Chondrocyte (in vitro differentiated cells): ENCODE data around the gene ZNF608. TPM values are rescaled to one million over a fixed set of nuclear protein-coding genes. Genes with fewer than 3 reads are reported as not detected.

Source experiments
- DNase-seq: peaks from one replicate; pipeline ENCODE4 v3.0.0; 2021; ENCODE audit warnings: mixed read lengths, low spot score
- H3K27ac Mint-ChIP-seq: one replicate; pipeline ENCODE4 v1.8.0; 2021; ENCODE audit warnings: mild to moderate bottlenecking, moderate library complexity, mixed read lengths; ENCODE audit not compliant: unreplicated experiment
- H3K27me3 Mint-ChIP-seq: 2 replicates; pipeline ENCODE4 v1.8.0; 2021; ENCODE audit warnings: low read depth, mixed read lengths
- H3K36me3 Mint-ChIP-seq: 2 replicates; pipeline ENCODE4 v1.8.0; 2021; ENCODE audit warnings: low read depth, mixed read lengths
- H3K4me1 Mint-ChIP-seq: 2 replicates; pipeline ENCODE4 v1.8.0; 2021; ENCODE audit warnings: low read depth, mild to moderate bottlenecking, mixed read lengths
- H3K4me3 Mint-ChIP-seq: one replicate; pipeline ENCODE4 v1.8.0; 2021; ENCODE audit warnings: mild to moderate bottlenecking, moderate library complexity, mixed read lengths; ENCODE audit not compliant: unreplicated experiment
- H3K9me3 Mint-ChIP-seq: 2 replicates; pipeline ENCODE4 v1.8.0; 2021; ENCODE audit warnings: low read depth, mixed read lengths
- CTCF ChIP-seq: fragments of 200-600 bp; sonication (generic); IDR thresholded peaks from 2 replicates; pipeline ENCODE4 v1.5.0; 2021; ENCODE audit warnings: antibody characterized with exemption, mild to moderate bottlenecking, moderate library complexity
- total RNA-seq: library from RNA; stranded (reverse); gene quantifications from 3 replicates; pipeline ENCODE4 v1.2.1, GENCODE V29; 2021

The ZNF608 gene
- total RNA-seq, 1 donor from 2014 or later: 20.7 TPM

- Mint-ChIP-seq H3K4me3 (no peak overlapping the region), H3K4me1 (peaks cover 20% of the 10 kb centered on the region), H3K27ac (no peak overlapping the region), H3K9me3 (no peaks in the 10 kb centered on the region), H3K27me3 (no peaks in the 10 kb centered on the region), H3K36me3 (no peaks in the 10 kb centered on the region)
- no peak for DNase-seq
- no peak for TF ChIP-seq CTCF
These were observed 42.7 kb upstream of the ZNF608 start for GRCh38 chr5:124789104-124789605.

GRCh38 chr5:124783794-124784193 lies 37.4 kb upstream of the ZNF608 start:
- H3K36me3 Mint-ChIP-seq: no peaks in the 10 kb centered on the region
- no peaks in the 10 kb centered on the region for H3K4me1 Mint-ChIP-seq
- H3K27ac Mint-ChIP-seq: no peak overlapping the region
- no peak for DNase-seq
- TF ChIP-seq CTCF: no peak
- no peak overlapping the region for H3K4me3 Mint-ChIP-seq
- H3K9me3 Mint-ChIP-seq: peaks cover 6% of the 10 kb centered on the region
- H3K27me3 Mint-ChIP-seq: no peaks in the 10 kb centered on the region

- H3K4me1 Mint-ChIP-seq: no peaks in the 10 kb centered on the region
- TF ChIP-seq CTCF: no peak
- H3K27ac Mint-ChIP-seq: no peak overlapping the region
- H3K27me3 Mint-ChIP-seq: no peaks in the 10 kb centered on the region
- peaks cover 6% of the 10 kb centered on the region for H3K9me3 Mint-ChIP-seq
- H3K4me3 Mint-ChIP-seq: no peak overlapping the region
- no peak for DNase-seq
- no peaks in the 10 kb centered on the region for H3K36me3 Mint-ChIP-seq
These were observed 36.8 kb upstream of the ZNF608 start for GRCh38 chr5:124783285-124783684.

DNA sequence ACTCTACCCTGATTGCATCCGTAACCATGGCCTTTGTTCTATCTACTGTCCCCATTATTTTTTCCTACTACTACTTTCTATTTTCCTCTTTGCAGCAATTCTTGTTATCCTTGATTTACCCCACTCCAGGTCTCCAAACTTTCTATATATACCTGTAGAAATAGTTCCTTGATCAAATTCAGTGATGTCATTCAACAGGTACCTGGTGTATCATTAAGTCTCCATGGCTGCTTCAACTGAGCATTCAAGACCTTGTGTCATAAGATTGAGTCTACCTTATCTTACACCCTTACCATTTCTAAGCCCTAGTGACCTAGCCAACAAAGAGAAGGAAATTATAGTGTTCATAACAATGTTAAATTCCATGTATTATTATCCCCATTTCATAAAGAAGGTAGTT lies 35.8 kb upstream of the ZNF608 start:
- DNase-seq: no peak
- Mint-ChIP-seq H3K4me3 (no peak overlapping the region), H3K27ac (no peak overlapping the region), H3K36me3 (no peaks in the 10 kb centered on the region), H3K4me1 (no peaks in the 10 kb centered on the region), H3K27me3 (no peaks in the 10 kb centered on the region), H3K9me3 (peaks cover 6% of the 10 kb centered on the region)
- no peak for TF ChIP-seq CTCF

DNA sequence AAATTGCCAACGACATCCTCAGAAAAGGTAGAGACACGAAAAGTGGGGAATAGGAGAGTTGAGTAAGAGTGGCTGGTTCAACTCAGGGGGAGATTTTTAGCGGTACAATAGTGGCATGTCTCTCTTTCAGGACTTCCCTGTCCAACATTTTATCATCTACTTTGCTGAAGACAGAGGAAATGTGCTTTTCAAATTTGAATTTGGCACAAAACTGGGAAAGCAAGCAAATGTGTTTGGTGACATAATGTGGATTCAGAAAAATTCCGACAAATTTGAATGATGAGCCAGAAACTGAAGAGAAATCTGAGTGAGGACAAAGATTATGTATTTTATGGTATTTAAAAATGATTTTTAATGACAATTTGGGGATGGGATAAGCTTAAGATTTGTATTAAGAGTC lies 33.6 kb upstream of the ZNF608 start:
- H3K27ac Mint-ChIP-seq: no peak overlapping the region
- no peaks in the 10 kb centered on the region for H3K4me1 Mint-ChIP-seq
- H3K36me3 Mint-ChIP-seq: no peaks in the 10 kb centered on the region
- peaks cover 6% of the 10 kb centered on the region for H3K9me3 Mint-ChIP-seq
- DNase-seq: no peak
- H3K27me3 Mint-ChIP-seq: no peaks in the 10 kb centered on the region
- no peak overlapping the region for H3K4me3 Mint-ChIP-seq
- TF ChIP-seq CTCF: no peak
